Measurements from ENCODE around the gene UBE2D2.

The UBE2D2 gene

DNA sequence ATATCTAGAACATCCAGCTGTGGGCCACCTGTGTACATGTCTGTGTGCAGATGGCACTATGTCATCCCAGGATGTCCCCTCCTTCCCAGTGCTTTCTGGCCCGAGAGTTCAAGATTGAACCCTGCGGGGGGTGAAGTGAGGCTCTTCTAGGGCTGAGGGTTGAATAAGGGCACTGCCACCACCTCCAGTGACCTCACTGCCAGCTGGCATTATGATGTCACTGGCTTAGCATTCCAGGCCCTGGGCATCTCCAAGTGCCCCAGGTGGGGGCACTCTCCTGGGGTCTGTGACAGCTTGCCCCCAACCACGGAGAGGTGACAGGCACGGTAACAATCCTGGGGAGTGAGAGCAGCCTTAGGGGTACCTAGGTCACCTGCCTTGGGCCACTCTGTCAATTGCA lies 114.1 kb downstream of the UBE2D2 start:
- no peak for DNase-seq (ENCODE audit: low read depth in 2 of 3, low spot score in 1 of 3)

DNA sequence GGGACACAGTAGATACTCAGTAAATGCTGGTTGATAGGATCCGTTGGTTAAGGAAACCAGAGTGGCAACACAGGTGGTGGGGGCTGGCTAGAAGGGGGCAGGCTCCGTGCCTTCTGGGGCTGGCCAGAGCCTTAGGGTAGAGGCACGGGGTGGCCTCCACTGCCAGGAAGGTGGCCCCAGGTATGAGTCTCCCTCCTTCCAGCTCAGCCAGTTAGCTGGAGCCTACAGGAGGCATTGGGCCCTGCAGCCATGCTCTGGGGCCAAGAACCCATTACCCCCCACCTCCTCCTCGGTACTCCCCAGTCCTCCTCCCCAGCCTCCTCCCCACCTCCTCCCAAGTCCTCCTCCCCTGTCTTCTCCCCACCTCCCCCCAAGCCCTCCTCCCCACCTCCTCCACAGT lies 114.7 kb downstream of the UBE2D2 start:
- no peak for DNase-seq (ENCODE audit: low read depth in 2 of 3, low spot score in 1 of 3)

DNA sequence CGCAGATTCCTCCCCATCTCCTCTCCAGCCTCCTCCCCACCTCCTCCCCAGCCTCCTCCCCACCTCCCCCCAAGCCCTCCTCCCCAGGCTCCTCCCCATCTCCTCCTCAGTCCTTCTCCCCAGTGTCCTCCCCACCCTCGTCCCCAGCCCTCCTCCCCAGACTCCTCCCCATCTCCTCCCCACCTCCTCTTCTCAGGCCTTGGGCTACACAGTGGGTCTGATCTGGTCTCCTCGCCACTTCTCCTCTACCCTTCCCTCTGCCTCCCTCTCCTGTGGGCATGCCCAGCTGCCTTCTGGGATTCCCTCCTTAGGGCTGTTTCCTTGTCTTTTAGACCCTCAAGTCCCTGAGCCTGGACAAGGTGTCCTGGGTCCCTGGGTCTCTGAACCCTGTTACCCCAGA lies 115.3 kb downstream of the UBE2D2 start:
- DNase-seq (ENCODE audit: low read depth in 2 of 3, low spot score in 1 of 3) = no peak

- no peak for DNase-seq (ENCODE audit: low read depth in 2 of 3, low spot score in 1 of 3)
Measured at GRCh38 chr5:139676951-139677735, 116.0 kb downstream of the UBE2D2 start.

Data from stimulated activated CD4-positive, alpha-beta T cell treated with anti-CD3 and anti-CD28 coated beads, Interleukin-12 subunit alpha, Interleukin-12 subunit beta, amount 100 ng/mL, for 48 hours (primary cell).